Measurements from ENCODE around the gene RPL13.
A peak's percentile ranks its signal among the peaks of the same experiment; 100 is the strongest.

RPL13 gene

DNA sequence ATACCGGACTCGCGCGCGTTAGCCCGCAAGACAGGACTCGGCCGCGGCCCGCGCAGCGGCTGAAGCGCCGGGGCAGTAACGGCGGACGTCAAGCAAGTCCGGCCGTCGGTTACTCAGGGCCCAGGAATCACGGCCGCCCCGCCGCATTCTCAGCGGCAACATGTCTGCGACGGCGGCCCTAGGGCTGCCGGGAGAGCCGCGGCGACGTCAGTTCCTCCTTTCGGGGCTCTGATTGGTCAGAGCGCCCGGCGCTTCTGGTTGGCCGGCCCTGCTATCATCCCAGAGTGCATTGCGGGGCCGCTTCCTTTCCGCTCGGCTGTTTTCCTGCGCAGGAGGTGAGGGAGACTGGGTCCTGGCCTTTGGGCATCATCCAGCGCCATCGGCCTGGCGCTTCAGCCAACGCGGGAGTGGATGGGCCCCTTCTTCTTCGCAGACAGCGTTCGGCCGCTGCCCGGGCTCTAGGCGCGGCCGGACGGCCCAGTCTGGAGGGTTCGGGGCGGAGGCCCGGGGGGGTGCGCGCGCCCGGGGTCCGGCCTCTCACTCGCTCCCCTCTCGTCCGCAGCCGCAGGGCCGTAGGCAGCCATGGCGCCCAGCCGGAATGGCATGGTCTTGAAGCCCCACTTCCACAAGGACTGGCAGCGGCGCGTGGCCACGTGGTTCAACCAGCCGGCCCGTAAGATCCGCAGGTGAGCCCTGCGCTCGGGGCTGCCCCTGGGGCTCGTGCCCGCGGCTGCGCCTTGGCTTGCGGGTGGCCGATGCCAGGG, at the start of gene RPL13:
TSS of gene RPL13 (plus strand) at position 305 of the 764 bp plus-strand sequence. CDS start at position 583, 278 bp downstream.
- peak; percentile 98 for DNase-seq (ENCODE audit: low spot score)

DNA sequence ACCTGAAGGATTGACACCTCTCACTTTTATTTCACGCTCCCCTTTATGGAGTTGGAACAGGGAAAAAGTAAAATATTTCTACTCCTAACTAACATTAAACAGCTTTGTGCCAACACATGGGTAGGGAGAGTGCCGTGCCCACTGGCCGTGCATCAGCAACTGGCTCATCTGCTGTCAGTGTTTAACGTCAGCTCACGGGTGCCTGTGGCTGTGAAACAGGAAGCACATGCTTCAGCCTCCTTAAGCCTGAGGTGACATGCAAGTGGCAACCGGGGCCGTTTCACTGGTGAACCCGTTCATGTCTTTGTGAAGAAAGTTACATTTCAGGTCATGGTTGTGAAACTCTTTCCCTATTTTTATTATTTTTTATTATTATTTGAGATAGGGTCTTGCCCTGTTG, 49.1 kb upstream of the RPL13 start:
- no peak for DNase-seq (ENCODE audit: low spot score)

DNA sequence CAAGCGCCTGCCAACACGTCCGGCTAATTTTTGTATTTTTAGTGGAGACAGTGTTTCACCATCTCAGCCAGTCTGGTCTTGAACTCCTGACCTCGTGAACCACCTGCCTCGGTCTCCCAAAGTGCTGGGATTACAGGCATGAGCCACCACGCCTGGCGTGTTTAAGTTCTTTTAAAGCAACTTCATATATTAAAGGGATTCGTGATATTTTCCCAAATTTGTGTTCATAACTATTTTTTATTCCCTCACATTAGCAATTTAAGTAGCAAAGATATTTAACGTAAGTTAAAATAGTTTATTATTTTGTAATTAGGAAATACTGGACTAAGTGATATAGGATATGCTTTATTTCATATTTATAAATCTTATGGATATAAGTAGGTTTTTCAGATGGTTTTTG, 48.0 kb upstream of the RPL13 start:
- no peak for DNase-seq (ENCODE audit: low spot score)

DNA sequence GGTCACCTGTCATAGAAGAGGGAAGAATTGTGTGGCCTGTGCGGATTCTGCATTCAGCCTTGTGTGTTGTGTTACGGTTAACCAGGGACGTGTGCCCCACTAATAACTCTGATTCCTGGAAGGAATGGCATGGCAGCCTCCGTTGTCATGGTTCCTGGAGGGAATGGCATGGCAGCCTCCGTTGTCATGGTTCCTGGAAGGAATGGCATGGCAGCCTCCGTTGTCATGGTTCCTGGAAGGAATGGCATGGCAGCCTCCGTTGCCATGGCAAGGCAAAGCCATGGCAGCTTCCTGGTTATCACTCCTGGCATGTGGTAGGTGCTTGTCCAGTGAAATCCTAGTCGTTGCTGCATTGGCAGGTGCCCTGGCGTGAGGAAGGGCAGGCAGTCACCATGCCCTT, 43.4 kb upstream of the RPL13 start:
- no peak for DNase-seq (ENCODE audit: low spot score)

DNA sequence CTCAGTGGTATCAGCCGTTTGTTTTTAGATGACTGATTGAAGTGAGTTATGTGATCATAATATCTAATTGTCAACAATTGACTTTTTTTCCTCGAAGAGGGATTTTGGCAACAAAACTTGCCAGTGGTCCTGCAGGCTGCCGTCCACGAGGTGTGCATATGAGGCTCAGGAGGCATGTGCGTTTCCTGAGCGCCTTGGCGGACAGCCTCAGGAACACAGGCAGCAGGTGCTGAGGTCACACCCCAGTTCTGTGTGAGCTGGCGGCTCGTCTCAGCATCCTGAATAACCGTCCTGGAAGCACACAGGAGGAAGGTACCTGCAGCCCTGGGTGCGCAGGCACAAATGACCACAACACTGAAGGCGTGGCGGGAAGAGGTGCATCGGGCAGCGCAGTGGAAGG, 40.6 kb upstream of the RPL13 start:
- no peak for DNase-seq (ENCODE audit: low spot score)

DNA sequence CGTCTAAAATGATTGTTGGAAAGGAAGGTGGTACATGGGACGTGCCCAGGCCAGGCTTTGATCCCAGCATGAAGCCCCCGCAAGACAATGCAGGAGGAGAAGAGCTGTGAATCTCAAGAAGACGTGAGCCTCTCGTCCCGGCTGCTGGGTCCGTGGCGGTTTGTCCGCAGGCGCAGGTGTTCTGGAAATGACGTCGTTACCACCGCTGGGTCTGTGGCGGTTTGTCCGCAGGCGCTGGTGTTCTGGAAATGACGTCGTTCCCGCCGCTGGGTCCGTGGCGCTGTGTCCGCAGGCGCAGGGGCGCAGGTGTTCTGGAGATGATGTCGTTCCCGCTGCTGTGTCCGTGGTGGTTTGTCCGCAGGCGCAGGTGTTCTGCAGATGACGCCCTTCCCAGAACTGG, 38.2 kb upstream of the RPL13 start:
- no peak for DNase-seq (ENCODE audit: low spot score)

DNA sequence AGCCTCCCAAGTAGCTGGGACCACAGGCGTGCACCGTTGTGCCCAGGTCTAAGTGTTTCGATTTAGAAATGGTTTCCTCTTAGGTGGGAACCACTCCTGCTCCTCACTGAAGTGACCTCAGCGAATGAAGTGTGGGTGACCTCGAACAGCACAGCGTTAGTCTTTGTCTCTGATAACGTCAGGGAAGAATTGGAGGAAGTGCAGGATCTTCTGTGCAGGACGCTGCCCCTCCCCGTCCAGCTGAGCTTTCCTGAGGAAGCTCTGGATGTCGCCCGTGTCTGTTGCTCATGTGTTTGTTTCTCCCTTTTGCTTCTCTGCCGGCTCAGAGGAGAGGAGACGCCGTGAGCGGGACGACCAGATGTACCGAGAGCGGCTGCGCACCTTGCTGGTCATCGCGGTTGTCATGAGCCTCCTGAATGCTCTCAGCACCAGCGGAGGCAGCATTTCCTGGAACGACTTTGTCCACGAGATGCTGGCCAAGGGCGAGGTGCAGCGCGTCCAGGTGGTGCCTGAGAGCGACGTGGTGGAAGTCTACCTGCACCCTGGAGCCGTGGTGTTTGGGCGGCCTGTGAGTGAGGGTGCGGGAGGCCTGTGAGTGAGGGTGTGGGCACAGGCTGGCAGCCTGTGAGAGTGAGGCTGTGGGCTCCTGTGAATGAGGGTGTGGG, 36.7 kb upstream of the RPL13 start:
- no peak for DNase-seq (ENCODE audit: low spot score)

DNA sequence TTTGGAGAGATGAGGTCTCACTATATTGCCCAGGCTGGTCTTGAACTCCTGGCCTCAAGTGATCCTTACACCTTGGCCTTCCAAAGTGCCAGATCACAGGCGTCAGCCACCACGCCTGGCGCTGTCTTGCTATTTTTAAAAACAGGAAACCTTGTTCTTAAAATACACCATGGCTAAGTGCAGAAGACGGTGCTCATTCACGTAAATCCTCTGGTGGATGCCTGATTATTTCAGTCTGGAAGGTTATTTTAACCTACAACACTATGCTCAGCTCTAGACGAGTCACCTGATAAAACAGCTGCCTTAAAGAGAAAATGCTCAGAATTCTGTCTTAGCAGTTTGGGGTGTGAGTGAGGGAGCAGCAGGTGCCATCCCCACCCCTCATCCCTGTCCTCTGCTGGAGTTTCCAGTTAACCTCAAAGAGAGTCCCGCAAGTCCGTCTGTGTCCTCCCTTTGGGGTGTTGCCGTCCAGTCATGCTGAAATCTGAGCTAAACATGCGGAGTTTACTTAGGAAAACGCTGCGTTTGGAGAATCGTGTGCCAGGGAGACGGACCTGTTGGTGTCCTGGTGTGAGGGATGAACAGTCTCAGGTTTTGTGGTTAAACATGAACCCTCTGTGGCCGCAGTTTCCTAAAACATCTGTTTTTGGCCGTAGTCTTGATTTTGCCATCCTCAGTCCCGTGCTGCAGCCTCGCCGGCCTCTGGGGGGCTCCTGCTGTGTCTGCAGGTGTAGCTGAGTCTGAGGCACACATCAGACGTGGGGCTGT, 35.2 kb upstream of the RPL13 start:
- no peak for DNase-seq (ENCODE audit: low spot score)

DNA sequence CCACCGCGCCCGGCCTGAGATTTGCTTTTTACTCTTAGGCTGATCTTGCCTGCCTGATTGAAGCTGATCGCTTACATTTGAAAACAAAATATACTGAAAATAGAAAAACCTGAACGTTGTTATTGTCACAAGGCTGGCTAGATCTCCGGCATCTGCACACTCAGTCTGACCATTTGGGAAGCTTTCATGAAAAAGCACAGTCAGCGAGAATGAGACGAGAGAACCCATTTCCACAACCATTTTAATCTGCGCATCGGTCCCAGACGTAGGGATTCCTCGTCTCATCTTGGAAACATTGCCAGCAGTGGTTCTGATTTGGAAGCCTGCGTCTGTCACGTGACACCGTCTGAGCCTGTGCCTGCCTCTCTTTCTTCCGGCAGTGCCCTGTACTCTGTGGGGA, 31.4 kb upstream of the RPL13 start:
- no peak for DNase-seq (ENCODE audit: low spot score)

DNA sequence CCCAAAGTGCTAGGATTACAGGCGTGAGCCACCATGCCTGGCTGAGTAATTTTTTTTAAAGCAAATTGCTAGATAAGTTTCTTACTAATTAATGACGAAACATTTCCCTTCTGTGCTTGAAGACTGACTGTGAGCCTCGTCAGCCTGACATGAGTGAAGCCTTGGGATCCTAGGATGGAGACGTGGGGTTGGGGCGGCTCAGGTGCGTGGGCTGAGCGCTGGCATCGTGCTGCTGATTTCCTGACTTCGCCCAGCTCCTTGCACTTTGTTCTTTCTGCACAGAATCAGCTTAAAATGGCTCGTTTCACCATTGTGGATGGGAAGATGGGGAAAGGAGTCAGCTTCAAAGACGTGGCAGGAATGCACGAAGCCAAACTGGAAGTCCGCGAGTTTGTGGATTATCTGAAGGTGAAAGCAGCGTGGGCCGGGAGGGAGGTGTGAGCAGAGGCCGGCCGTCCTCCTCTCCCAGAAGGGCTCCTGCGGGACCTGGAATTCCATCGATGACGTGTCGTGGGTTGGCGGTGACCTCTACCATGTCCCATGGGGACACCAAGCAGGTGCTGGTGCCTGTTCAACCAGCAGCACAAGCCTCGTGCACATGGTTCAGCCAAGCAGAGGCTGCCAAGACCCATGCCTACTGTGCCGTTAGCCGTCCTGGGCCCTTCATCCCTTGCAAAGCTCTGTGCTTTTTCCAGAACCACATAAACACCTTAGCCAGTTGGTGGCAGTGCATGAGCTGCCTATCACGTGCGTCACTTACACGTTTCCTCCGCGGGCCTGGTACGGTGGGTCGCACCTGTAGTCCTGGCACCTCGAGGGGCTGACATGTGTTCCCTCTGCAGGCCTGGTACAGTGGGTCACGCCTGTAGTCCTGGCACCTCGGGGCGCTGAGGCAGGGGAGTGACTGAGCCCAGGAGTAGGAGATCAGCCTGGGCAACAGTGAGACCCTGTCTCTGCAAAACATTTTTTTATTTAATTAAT, 29.8 kb upstream of the RPL13 start:
- DNase-seq (ENCODE audit: low spot score), result no peak

DNA sequence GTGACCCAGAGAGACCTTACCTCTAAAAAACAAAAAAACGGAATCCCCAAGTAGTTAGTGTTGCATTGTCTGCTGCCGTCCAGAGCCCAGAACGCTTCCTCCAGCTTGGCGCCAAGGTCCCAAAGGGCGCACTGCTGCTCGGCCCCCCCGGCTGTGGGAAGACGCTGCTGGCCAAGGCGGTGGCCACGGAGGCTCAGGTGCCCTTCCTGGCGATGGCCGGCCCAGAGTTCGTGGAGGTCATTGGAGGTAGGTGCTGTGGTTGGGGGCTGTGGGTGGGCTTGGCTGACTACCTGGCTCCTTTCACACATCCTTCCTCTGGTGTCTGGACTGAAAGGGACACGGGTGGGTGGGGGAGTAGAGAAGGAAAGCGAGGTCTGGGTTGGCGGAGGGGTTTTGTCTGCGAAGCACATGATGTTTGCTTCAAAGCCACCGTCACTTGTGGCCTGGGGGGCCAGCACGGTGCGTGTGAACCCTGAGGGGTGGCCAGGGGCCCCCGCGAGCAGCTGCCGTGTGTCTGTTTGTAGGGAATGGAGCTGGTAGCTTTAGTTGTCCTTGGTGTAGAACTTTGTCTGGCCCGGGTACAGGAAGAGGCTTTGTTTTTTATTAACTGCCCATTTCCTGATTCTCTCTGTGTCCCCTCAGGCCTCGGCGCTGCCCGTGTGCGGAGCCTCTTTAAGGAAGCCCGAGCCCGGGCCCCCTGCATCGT, 28.5 kb upstream of the RPL13 start:
- DNase-seq (ENCODE audit: low spot score), result no peak

DNA sequence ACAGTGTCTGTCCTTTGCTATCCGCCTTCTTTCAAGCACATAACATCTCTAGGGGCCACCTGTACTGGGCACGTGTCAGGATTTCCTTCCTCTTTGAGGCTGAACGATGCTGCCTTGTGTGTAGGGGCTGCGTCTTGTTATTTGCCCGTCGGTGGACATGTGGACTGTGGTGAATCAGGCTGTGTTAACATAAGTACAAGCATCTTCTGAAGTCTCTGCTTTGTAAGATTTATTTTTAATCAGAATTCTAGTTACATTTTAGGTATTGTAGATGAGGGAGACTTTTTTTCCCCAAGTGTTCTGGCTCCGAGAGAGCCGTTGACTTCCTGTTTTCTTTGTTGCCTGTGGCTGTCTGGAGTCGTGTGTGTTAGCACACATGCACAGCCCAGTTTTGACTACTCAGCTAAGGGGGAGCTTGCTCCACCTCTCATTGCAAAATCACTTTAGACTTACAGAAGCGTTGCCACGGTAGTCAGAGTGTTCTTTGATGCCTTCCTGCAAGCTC, 26.2 kb upstream of the RPL13 start:
- DNase-seq (ENCODE audit: low spot score), result no peak

DNA sequence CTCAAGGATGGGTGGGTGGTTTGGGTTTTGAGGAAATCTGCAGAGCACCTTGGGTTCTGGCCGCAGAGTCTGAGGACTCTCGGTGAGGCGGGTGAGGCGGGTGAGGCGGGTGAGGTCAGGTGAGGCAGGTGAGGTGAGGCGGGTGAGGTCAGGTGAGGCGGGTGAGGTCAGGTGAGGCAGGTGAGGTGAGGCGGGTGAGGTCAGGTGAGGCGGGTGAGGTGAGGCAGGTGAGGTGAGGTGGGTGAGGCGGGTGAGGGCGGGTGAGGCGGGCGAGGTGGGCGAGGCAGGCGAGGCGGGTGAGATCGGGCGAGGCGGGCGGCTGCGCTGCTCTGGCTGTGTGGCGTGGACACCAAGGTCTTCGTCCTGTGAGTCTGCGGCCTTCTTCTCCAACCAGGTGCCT, 24.1 kb upstream of the RPL13 start:
- DNase-seq (ENCODE audit: low spot score), result no peak

DNA sequence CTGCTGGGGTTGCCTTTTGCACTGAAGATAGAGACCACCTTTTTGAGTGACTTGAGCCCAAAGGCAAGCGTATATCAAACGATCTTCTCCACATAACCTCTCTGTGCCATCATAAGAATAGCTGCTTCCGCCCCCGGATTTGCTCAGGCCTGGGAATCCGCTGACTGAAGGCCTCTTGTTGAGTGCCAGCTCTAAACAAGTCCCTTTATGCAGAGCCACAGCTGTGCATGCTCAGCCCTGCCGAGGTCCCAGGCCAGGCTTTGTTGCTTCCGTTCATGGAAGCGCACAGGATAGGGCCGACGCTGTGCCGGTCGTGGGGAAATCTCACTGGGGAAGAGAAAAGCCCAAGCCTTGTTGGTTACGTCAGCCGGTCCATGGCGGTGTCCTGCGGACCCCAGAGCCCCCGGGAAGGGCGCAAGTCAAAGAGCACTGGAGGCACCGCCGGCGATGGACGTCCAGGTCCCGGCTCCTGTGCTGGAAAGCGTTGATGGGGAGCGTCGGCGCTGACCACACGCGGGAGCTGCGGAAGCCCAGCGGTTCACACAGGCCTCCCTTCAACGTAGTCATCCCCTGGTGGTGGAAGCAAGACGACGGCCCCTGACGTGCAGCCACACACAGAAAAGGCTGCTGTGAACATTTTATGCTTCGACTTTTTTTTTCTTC, 23.5 kb upstream of the RPL13 start:
- no peak for DNase-seq (ENCODE audit: low spot score)

DNA sequence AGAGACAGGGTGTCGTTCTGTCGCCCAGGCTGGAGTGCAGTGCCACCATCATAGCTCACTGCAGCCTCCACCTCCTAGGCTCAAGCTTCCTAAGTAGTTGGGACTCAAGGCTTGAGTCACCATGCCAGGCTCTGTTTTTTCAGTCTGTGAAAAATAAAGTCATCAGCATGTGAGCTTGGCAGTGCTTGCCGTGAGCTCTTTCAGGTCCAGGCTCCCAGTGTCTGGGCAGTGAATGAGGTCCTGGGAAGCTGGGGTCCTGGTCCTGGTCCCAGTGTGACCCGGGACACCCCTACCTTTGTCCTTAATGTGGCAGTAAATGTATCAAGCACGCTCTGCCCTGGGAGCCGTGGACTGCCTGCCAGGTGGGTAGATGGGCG, 22.9 kb upstream of the RPL13 start:
- no peak for DNase-seq (ENCODE audit: low spot score)

DNA sequence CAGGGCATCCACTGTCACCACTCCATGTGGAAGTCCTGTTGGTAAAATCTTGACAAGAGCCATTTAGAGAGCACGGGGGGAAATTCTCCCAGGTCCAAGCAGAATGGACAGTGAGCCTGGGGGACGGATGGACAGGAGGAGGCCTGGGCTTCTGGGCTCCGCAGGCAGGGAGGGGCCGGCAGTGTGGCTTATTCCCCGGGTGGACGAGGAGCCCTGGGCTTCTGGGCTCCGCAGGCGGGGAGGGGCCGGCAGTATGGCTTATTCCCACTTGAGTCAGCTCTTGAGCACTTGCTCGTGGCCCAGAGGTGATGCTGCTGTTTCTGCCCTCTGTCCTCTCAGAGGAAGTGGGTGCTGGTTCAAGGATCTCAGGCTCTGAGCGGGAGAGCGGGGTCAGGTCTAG, 22.2 kb upstream of the RPL13 start:
- DNase-seq (ENCODE audit: low spot score), result no peak

DNA sequence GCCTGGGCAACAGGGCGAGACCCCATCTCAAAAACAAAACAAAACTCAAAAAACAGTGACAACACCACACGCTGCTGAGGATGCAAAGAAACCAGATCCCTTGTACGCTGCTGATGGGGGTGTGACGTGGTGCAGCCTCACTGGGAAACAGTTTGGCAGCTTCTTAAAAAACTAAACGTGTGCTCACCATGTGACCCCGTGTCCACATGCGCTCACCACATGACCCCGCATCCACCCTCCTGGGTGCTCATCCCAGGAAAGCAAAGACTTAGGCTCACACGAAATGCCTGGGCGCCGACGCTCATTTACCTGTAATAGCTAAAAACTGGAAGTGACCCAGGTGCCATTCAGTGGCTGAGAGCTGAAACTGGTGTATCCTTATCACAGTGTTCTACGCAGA, 19.9 kb upstream of the RPL13 start:
- DNase-seq (ENCODE audit: low spot score), result no peak

DNA sequence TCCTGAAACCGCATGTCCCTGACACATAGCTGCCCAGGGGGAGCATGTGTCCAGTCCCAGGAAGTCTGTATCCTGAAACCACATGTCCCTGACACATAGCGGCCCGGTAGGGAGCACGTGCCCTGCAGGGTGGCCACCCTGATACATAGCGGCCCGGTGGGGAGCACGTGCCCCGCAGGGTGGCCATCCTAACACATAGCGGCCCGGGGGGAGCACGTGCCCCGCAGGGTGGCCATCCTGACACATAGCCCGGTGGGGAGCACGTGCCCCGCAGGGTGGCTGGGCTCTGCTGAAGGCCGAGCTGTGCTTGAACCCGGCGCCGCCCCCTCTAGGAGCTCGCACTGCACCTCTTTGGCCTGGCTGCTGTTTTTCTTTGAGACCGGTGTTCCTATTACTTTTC, 18.7 kb upstream of the RPL13 start:
- DNase-seq (ENCODE audit: low spot score), result no peak

DNA sequence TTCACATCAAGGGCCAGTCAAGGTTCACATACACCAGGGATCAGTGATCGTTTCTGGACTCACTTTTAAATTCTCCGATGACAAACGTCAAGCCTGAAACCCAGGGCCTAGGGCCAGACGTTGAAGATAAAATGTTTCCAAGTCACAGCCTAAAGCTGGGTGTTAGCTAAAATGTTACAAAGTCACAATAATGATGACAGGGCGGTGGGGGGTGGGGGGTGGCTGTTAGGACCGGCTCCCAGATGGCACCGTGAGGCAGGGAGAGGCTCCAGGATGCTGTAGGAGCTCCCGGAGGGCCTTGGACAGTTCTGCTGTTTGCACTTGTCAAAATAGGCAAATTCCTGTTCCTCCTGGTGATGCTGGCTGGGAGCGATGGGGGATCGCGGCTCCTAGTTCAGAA, 16.4 kb upstream of the RPL13 start:
- no peak for DNase-seq (ENCODE audit: low spot score)

DNA sequence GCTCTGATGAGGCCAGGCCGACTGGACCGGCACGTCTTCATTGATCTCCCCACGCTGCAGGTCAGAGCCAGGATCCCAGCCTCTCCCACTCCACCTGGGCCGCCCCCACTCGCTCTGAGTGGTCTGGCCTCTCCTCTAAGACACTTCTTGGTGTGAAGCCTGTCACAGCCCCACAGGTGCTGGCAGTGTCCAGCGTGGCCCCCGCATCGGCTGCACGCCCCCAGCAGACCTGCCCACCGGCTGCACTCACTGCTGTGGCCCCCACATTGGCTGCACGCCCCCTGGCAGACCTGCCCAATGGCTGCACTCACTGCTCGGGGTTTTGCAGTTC, 15.8 kb upstream of the RPL13 start:
- no peak for DNase-seq (ENCODE audit: low spot score)

Measured in AG08396 (cell line).